ENCODE results near the gene RHBDL1.

- TF ChIP-seq CTCF (optimal IDR thresholded peaks at IDR 0.05 in 1 of 3, IDR thresholded peaks at IDR 0.05 in 1 of 3, conservative IDR thresholded peaks at IDR 0.05 in 1 of 3; ENCODE audit: extremely low read depth in 1 of 3, insufficient read depth in 2 of 3, low read length in 3 of 3) (no peak), EZH2 (IDR thresholded peaks at IDR 0.05; ENCODE audit: low read length) (no peak)
Observed at GRCh38 chr16:629833-630248, 45.6 kb upstream of the RHBDL1 start.
